ENCODE data around the gene ETV4. TPM values are rescaled to one million over a fixed set of nuclear protein-coding genes. Genes with fewer than 3 reads are reported as not detected.

ETV4 gene
- total and polyA plus RNA-seq, 2 of the 13 experiments (the other 11 are each of a cell fraction or from before 2014, with no cell fraction given), result 128 to 330 TPM

DNA sequence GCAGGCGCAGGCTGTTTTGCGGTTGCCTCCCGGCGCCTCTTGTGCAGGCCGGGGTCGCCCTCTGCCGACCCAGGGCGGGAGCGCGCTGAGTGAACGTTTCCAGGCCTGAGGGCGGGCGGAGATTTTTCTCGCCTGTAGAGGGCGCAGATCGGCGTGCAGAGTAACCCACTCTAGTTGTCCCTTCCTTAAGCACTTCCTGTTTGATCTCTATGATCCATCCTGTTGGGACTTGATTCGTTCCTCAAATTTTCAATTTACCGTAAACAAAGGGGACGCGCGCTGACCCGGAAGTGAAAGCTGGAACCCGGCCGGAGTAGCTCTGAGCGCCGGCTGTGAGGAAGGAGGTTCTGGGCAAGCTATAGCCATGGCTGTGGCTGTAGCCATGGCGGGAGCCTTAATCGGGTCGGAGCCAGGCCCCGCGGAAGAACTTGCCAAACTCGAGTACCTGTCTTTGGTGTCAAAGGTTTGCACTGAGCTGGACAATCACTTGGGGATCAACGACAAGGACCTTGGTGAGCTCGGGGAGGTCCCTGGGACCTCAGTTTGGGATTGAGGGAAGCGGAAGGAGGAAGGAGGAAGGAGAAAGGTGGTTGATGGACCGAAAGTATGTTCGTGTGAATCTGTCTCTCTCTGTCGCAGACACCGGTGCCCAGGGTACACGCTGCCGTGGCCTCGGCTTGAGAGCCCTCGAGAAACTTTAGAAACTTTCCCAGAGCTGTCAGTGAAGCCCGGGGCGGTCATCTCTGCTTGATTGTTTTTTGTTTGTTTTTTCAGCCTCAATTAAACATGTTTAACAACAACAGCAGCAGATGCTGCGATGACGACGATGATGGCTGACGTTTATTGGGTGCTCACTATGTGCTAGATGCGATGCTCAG is 62.2 kb downstream of the ETV4 start, which contains the start of gene DHX8 (continued):
- TF ChIP-seq, protein P1, sequence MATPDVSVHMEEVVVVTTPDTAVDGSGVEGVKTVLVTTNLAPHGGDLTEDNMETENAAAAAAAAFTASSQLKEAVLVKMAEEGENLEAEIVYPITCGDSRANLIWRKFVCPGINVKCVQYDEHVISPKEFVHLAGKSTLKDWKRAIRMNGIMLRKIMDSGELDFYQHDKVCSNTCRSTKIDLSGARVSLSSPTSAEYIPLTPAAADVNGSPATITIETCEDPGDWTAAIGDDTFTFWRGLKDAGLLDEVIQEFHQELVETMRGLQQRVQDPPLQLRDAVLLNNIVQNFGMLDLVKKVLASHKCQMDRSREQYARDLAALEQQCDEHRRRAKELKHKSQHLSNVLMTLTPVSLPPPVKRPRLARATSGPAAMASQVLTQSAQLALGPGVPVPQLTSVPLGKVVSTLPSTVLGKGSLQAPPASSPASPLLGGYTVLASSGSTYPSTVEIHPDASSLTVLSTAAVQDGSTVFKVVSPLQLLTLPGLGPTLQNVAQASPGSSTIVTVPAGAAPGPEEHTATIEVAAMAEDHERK (CRISPR knock-in tag; IDR thresholded peaks at IDR 0.05; ENCODE audit: low read depth), result peak; percentile 60
- TF ChIP-seq ZNF484 (CRISPR knock-in tag; IDR thresholded peaks at IDR 0.05; ENCODE audit: borderline replicate concordance, low read depth) (no peak), BRD4 (CRISPR knock-in tag; IDR thresholded peaks at IDR 0.05) (peak; percentile 70; the same call in 1 of the 2 replicates), RELA (CRISPR knock-in tag; IDR thresholded peaks at IDR 0.05) (peak; percentile 79; the same call in 1 of the 2 replicates), ATF7-NPFF (CRISPR knock-in tag; IDR thresholded peaks at IDR 0.05; ENCODE audit: low read depth) (peak; percentile 48; the same call in 1 of the 2 replicates), ETV6 (CRISPR knock-in tag; conservative IDR thresholded peaks at IDR 0.05) (no peak; the same call in none of the 2 replicates), ZNF329 (CRISPR knock-in tag; IDR thresholded peaks at IDR 0.05; ENCODE audit: low read depth) (peak; percentile 79), ONECUT2 (CRISPR knock-in tag; IDR thresholded peaks at IDR 0.05) (peak; percentile 36; the same call in 1 of the 2 replicates), HNRNPH1 (optimal IDR thresholded peaks at IDR 0.05; ENCODE audit: low read depth, low read length) (peak; percentile 29), ZSCAN12 (CRISPR knock-in tag; IDR thresholded peaks at IDR 0.05) (no peak; the same call in 1 of the 2 replicates), PAX8 (CRISPR knock-in tag; IDR thresholded peaks at IDR 0.05; ENCODE audit: borderline replicate concordance) (no peak), ZMAT3 (CRISPR knock-in tag; conservative IDR thresholded peaks at IDR 0.05) (peak; percentile 95), TAF1 (CRISPR knock-in tag; IDR thresholded peaks at IDR 0.05) (peak; percentile 89), JDP2 (CRISPR knock-in tag; IDR thresholded peaks at IDR 0.05; ENCODE audit: borderline replicate concordance) (no peak), SMC3 (IDR thresholded peaks at IDR 0.05; ENCODE audit: low read length) (peak; percentile 97; the same call in 1 of the 2 replicates), HCFC1 (IDR thresholded peaks at IDR 0.05; ENCODE audit: low read depth, low read length) (peak; percentile 85), ZNF577 (CRISPR knock-in tag; IDR thresholded peaks at IDR 0.05; ENCODE audit: borderline replicate concordance, low read depth) (no peak), HNF4A (CRISPR knock-in tag; IDR thresholded peaks at IDR 0.05) (peak; percentile 62), ZNF784 (CRISPR knock-in tag; IDR thresholded peaks at IDR 0.05; ENCODE audit: borderline replicate concordance) (peak; percentile 96; the same call in 1 of the 2 replicates), NCOA2 (CRISPR knock-in tag; IDR thresholded peaks at IDR 0.05) (peak; percentile 76), KLF12 (CRISPR knock-in tag; IDR thresholded peaks at IDR 0.05; ENCODE audit: borderline replicate concordance) (peak; percentile 95)
- TF ChIP-seq, protein P2, sequence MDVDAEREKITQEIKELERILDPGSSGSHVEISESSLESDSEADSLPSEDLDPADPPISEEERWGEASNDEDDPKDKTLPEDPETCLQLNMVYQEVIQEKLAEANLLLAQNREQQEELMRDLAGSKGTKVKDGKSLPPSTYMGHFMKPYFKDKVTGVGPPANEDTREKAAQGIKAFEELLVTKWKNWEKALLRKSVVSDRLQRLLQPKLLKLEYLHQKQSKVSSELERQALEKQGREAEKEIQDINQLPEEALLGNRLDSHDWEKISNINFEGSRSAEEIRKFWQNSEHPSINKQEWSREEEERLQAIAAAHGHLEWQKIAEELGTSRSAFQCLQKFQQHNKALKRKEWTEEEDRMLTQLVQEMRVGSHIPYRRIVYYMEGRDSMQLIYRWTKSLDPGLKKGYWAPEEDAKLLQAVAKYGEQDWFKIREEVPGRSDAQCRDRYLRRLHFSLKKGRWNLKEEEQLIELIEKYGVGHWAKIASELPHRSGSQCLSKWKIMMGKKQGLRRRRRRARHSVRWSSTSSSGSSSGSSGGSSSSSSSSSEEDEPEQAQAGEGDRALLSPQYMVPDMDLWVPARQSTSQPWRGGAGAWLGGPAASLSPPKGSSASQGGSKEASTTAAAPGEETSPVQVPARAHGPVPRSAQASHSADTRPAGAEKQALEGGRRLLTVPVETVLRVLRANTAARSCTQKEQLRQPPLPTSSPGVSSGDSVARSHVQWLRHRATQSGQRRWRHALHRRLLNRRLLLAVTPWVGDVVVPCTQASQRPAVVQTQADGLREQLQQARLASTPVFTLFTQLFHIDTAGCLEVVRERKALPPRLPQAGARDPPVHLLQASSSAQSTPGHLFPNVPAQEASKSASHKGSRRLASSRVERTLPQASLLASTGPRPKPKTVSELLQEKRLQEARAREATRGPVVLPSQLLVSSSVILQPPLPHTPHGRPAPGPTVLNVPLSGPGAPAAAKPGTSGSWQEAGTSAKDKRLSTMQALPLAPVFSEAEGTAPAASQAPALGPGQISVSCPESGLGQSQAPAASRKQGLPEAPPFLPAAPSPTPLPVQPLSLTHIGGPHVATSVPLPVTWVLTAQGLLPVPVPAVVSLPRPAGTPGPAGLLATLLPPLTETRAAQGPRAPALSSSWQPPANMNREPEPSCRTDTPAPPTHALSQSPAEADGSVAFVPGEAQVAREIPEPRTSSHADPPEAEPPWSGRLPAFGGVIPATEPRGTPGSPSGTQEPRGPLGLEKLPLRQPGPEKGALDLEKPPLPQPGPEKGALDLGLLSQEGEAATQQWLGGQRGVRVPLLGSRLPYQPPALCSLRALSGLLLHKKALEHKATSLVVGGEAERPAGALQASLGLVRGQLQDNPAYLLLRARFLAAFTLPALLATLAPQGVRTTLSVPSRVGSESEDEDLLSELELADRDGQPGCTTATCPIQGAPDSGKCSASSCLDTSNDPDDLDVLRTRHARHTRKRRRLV (CRISPR knock-in tag; IDR thresholded peaks at IDR 0.05), result peak; percentile 98
